EL (cell line): Measurements from ENCODE around the gene AKAP9.
"Not testable (repeated sequence)": the region's sequence is repeated elsewhere in the genome, so short reads cannot be mapped to it uniquely, and the experiment has no call there.

Experiments used
- DNase-seq: peaks from one replicate; pipeline ENCODE4 v3.0.0-alpha.2; 2016

Gene AKAP9

DNA sequence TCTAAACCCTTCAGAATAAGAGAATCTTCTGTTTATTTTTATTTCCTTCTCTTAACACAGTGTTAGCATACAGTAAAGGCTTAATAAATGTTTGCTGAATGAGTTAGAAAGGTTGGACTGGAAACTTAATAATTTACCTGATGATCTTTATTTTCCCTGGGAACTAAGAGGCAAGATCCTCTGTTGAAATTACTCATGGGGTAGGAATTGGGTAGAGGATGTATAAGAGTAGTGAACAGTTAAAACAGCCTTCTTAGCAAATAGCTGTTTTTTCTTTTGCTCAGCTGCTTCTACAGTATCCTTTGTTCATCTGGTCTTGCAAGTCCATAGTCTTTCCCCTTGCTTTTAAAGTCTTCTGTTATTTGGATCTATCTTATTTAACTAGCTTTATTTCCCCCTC is 80.0 kb downstream of the AKAP9 start:
- DNase-seq: peak; percentile 21

DNA sequence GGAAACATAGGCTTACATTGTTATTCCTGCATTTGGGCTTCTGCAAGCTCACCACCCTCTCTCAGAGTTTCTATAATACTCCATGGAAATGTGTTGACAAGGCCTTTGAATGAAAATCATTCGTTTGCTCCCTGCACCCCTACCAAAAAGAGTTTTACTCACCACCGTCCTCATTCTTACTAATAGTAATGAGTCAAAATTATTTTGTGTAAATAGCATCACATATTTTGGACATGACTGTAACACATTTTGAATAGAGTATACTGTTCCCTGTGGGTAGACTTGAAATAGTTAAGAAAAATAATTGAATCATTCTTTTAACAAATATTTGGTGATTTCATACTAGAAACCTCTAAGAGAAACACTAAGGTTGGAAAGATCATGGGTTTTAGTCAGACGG is 84.6 kb downstream of the AKAP9 start:
- DNase-seq: peak; percentile 84

DNA sequence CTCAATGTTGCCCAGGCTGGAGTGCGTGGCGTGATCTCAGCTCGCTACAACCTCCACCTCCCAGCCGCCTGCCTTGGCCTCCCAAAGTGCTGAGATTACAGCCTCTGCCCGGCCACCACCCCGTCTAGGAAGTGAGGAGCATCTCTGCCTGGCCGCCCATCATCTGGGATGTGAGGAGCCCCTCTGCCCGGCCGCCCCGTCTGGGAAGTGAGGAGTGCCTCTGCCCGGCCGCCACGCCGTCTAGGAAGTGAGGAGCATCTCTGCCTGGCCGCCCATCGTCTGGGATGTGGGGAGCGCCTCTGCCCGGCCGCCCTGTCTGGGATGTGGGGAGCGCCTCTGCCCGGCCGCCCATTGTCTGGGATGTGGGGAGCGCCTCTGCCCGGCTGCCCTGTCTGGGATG is 86.0 kb downstream of the AKAP9 start:
- not testable (repeated sequence) for DNase-seq

DNA sequence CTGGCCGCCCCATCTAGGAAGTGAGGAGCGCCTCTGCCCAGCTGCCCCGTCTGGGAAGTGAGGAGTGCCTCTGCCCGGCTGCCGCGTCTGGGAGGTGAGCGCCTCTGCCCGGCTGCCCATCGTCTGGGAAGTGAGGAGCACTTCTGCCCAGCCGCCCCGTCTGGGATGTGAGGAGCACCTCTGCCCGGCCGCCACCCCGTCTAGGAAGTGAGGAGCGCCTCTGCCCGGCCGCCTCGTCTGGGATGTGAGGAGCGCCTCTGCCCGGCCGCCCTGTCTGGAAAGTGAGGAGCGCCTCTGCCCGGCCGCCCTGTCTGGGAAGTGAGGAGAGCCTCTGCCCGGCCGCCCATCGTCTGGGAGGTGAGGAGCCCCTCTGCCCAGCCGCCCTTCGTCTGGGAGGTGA is 86.5 kb downstream of the AKAP9 start:
- not testable (repeated sequence) for DNase-seq

DNA sequence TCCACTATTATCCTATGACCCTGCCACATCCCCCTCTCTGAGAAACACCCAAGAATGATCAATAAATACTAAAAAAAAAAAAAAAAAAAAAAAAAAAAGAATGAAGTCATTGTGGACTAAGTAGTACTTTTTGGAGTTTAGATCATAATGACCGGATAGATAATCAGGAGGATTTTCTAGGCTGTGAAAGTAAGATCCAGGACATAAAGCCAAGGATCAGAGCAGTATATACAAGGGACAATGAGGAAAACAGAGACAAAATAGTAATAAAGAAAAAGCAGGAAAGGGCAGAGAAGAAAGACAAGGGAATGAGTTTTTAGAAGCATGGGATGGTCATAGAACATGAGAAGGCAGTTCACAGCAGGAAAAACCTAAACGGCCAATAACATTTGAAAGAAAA is 87.6 kb downstream of the AKAP9 start:
- no peak for DNase-seq

DNA sequence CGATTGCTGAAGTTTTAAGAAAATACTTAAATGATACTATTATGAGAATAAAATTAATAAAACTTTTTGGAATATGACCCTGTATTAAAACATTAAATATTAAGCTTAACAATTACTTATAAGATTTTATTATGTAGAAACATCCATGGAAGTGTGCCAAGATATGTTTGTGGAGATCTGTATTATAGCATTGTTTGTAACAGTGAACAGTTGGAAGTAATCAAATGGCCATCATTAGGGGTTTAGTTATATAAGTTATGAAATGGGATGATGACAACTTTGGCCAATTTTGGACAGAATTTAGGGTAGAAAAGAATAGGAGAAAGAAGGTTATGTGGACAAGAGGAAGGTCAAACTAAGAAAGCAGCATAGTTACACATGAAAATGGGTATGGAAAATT is 88.0 kb downstream of the AKAP9 start:
- no peak for DNase-seq

DNA sequence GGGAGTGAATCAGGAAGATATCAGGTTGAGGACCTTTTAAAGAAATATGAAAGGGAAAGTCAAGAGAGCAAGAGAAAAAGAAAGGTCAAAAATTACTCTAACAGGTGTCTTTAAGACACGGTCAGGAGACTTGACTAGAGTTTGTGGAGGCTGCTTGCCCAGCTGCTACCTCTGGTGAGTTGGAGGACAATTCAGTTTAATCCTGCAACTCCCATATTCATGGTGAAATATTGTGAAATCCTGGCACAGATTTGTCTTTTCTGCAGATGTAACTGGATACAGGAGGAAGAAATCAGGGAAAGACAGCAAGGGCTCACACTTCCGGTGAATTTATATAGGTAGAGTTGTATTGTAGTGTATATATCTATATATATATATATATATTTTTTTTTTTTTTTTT is 93.5 kb downstream of the AKAP9 start:
- no peak for DNase-seq

DNA sequence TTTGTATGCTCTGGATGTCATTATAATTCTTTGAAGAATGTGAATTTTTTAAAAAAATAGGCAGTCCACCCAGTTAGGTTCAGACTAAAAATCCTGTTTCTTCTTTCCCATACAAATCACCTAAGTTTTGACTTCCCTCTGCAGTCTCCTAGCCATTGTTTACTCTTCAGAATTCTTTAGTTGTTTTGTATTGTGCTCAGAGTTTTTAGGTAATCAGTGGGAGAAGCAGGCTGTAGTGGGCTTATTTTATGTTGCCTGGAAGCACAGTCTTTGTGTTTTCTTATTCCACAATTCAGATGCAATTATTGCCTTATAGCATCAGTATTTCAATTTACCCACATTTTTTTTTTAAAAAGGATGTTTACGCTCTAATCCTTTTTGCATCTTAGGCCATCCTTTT is 94.9 kb downstream of the AKAP9 start:
- no peak for DNase-seq

DNA sequence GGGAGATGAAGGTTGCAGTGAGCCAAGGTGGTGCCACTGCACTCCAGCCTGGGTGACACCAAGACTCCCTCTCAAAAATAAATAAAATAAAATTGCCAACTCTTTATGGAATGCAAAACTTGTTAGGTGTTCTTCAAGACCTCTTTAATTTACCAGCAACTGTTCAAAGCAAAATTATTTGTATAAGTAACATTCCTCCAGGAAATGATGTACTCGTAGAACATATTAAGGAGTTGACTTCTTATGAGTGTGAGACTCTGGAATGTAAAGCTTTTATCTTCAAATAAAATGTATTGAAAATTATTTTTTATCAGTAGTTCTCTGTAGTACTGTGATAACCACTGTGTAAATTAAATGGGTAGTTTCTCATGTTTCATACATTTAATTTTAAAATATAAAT is 99.2 kb downstream of the AKAP9 start:
- no peak for DNase-seq

DNA sequence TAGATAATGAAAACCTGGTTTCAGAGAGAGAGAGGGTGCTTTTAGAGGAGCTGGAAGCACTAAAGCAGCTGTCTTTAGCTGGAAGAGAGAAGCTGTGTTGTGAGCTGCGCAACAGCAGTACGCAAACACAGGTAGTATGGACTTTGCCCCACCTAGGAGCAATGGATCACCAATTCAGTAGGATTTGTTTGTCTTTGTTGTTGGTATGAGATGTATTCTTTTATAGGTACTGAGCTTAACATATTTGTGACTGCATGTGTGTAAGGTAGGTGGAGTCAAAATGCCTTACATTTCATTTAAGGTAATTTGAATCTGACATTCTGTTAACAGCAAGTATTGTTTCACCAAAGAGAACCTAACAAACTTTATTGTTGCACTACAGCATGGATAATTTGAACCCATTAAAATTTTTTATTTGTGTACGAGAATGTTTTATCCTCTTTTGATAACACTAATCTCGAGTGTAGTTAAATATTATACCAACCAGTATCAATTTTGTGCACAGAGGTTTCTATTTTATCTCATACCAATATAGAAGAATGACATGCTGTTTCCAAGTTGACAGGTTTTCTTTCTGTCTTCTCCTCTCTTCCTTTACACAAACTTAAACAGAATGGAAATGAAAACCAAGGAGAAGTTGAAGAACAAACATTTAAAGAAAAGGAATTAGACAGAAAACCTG is 101.5 kb downstream of the AKAP9 start:
- no peak for DNase-seq

DNA sequence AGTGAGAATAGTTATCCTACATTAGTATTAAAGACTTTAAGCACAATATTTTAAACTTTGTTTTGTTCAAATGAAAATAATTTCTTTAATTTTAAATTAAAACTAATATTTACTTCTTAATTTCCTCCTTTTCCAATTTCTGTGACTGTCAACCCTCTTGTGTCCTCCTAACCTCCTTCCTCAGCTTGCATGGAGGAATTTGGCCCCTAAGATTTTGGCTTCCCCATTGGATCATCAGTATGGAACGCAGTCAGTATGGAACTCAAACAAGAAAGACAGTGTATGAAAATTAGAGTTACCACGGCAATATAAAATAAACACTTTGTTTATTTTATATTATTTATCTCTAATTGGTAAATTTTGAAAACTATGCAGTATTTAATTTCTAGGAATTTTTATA is 102.4 kb downstream of the AKAP9 start:
- no peak for DNase-seq

DNA sequence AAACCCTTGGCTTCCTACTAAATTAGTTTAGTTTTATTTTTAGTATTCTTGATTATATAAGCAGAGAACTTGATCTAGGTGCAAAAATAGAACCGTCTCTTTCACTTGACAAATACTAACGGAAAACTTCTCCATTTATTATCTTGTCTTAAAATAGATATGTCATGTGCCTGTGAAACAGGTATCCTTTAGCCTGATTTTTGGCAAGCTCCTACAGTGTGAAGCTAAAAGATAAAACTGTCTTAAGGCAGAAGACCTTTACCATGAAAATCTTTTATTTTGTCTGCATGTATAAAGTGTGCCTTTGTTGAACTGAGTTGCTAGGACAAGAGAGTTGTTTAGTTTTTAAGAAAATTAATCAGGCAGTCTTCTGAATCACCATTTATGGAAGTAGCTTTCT is 103.0 kb downstream of the AKAP9 start:
- DNase-seq: no peak

DNA sequence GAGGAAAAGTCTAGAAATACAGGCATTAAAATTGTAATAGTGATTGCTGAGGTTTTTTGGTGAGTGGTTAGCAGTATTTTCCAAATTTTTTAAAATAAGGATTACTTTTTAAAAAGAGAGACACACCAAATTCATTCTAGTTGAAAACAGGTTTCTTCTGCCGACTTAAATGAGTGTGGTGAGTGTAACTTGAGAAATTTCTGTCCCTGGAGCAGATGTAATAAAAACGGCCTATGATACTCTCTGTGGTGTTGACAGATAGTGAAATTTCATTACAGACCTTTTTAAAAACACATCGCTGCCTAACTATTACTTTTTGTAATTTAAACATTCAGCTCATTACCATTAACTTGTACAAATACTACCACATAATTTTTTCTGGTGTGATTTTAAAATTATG is 103.5 kb downstream of the AKAP9 start:
- DNase-seq: no peak

DNA sequence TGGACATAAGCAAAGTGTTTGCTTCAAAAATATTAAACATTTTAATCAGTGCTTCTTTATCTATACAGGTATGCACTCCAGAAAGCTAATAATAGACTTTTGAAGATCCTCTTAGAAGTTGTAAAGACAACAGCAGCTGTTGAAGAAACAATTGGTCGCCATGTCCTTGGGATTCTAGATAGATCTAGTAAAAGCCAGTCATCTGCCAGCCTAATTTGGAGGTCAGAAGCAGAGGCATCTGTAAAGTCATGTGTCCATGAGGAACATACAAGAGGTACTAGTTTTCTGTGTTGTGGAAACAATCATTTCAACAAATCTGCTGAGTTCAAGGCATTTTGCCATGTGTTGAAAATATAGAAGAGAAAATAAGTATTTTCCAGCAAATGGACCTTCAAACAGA is 104.3 kb downstream of the AKAP9 start:
- no peak for DNase-seq

DNA sequence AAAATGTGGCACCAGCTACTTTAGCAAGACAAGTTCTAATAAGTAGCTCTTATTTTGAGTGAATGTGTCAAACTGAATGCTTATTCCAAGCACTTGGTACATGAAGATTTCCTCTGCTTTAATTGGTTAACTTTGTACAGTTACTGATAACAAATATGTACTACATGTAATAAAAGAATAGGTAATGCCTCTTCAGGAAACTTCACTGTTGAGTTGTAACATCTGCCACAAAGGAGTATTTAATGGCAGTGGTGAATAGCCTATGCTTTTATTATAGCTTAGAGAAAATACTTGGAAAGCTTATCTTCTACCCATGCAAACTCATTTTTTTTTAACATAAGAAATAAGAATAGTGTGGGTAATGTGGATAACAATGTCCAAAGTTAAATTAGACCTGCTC is 111.0 kb downstream of the AKAP9 start:
- no peak for DNase-seq

DNA sequence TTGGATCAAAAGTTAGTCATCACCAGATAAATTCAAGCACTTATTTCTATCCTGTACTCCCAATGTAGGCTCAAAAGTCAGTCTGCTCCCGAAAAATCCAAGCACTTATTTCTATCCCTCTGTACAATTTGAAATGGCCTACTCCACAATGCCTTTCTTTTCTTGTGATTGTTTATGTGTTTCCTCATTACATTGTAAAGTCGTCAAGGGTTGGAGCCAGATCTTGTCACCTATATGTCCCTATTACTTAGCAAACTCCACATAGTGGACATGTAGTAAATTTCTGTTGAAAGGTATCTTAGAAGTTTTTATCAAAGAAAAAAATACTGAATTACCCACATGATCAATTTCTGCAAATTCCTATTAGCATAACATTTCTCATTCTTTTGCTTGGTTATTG is 111.5 kb downstream of the AKAP9 start:
- DNase-seq: no peak

DNA sequence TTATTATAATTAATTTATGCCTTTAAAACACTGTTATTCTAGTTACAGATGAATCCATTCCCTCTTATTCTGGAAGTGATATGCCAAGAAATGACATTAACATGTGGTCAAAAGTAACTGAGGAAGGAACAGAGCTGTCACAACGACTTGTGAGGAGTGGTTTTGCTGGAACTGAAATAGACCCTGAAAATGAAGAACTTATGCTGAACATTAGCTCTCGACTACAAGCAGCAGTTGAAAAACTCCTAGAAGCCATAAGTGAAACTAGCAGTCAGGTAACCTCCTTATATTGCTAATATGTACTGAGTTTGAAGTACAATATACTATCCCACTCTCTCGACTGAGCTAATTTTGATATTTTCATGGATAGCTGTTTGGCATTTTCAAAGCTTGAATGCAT is 112.0 kb downstream of the AKAP9 start:
- DNase-seq: no peak

DNA sequence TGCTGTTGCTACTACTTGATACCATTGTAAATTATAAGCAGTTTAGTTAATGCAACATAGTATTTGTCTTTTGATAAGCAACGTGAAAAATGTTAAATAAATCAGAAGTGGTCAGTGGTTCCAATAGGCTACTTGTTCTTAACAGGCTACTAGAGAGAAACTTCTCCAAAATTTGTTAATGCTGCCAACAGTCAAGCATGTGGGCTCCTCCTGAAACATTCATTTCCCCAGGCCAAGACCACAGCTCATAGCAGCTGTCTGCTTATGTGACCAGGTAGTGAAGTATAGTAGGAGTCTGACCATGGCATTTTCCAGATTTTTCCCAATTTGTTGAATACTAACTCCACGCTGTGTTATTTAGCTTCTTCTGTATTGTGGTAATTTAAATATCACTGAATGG is 112.7 kb downstream of the AKAP9 start:
- no peak for DNase-seq

DNA sequence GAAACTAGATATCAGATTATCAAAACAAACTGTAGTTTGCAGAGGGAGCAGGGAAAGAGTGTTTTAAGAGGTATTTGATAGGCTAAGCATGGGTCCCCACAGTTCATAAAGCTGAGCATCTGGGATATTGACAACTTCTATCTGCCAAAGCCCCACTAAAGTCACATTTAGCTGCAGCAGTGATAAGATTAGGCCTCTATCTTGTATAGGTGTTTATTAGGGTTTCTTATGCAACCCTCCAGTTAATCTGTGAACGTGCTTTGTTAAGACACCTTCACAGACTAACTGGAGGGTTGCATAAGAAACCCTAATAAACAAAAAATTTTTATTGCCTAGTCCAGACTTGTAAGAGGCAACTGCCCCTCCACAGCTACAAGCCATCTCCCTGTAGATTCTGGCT is 115.6 kb downstream of the AKAP9 start:
- DNase-seq: no peak

DNA sequence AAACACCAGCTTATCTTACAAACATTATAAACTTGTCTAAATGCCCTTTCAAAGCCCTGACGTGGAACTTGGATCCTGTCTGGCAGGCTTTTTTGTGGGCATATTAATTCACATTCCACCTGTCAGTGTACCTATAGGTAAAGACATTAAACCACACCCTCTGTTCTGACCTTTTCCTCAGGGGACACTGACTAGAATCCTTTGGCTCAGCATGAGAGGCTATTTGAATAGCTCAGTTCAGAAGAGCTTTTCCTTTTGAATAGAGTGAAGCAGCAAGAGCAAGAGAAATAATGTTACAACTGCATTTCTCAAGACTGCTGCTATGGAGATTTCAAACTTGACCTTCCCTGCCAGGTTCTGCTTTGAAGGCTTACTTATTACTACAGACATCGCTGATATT is 116.7 kb downstream of the AKAP9 start:
- DNase-seq: no peak

DNA sequence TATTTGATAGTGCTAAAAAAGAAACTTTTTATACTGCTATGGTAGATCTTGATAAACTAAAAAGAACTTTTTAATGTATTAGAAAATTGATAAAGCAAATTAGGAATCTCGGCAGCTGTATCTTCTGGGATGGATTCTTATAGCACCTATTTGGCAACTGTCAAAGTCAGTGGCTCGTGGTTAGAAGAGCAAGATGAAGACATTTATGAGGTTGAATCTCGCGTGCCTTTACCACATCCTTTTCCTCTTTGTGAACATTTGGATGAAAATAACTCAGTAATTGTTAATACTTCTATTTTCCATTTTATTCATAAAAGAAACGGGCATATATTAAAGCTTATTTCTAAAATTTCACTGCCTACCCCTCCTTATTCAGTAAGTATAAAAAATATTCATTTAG is 117.4 kb downstream of the AKAP9 start:
- DNase-seq: no peak

DNA sequence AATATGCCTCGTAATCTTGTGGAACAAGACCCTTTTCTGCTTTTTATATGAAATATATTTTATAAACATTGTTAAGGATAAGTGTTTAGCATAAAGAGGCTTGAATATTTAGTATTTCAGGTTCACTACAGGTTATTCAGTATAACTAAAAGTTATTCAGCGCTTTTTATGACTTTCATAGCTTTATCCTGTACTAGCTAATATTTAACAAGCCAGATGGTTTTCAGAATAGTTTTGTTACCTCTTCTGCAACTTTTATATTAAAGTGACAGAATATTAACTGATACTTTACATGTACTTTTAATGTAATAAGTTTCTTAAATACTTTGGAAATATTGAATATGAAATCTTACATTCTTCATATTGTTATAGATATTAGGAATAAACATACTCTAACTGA is 118.2 kb downstream of the AKAP9 start:
- no peak for DNase-seq

DNA sequence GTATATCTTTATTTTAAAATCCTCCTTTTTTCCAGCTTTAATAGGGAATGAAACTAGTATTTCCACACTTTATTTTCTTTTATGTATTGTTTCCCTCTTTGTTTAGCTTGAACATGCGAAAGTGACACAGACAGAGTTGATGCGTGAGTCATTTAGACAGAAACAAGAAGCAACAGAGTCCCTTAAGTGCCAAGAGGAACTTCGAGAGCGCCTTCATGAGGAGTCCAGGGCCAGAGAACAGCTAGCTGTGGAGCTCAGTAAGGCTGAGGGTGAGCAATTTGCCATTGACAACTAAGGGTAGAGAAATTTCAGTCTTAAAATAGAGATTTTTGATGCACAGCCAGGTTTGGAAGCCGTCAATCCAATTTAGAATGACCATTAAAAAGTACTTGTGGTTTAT is 120.5 kb downstream of the AKAP9 start:
- no peak for DNase-seq

DNA sequence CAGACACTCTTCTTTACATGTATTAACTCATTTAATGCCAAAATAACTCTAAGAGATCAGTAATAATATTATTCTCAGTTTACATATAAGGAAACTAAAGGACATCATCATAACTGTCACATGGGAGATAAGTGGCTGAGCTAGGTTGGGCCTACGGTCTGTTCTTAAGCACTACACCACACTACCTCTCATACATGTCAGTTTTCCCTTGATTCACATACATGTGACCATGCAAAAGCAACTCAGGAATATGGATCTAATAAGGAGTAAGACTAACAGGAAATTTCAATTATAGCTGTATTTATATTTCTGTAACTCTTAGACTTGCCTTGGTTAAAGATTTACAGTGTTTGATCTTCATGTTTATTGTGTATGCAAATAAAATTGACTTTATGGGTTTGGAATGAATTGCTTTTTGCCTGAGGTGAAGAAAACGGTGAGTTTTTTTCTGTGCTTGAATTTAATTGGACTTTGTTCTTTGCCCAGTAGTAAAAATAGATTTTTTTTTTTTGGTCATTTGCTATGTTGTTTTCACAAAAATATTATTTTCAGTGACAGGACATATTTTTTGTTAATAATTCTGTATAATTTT is 123.9 kb downstream of the AKAP9 start:
- no peak for DNase-seq

DNA sequence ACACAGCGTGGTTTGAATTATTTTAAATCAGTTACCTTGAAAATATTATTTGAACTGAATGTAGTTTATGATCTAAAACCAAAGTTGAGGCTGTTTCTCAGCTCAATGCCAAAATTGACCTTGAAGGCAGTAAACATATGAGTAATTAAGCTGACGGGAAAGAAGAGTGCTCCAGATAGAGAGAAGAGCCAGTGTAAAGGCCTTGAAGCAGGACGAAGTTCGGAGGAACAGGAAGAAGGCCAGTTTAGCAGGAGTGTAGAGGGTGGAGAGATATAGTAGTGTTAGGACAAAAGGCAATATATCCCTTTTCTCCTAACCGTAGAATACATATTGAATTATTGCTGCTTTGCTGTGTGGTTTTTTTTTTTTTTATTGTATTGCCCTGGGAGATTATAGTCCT is 130.4 kb downstream of the AKAP9 start:
- DNase-seq: no peak
